GM13976 (cell line): Measurements from ENCODE around the gene CBX5.

Experiments
- DNase-seq: peaks from one replicate; pipeline ENCODE4 v3.0.0; 2012; ENCODE audit warnings: low spot score
- in situ Hi-C: fragments of 300-500 bp; cut with MboI; formaldehyde crosslinking; loops from one replicate; pipeline ENCODE4 v1.12.0; 2022; ENCODE audit warnings: low sequenced_read_pairs, mixed read lengths, inconsistent platforms; ENCODE audit not compliant: unreplicated experiment
- TF ChIP-seq, protein P1 (sequence below): IDR thresholded peaks from 2 replicates; pipeline ENCODE4 v1.5.1; 2012; ENCODE audit warnings: borderline replicate concordance, mild to moderate bottlenecking; ENCODE audit not compliant: insufficient read depth; ENCODE audit errors: extremely low read depth, missing control alignments, control extremely low read depth

The CBX5 gene

DNA sequence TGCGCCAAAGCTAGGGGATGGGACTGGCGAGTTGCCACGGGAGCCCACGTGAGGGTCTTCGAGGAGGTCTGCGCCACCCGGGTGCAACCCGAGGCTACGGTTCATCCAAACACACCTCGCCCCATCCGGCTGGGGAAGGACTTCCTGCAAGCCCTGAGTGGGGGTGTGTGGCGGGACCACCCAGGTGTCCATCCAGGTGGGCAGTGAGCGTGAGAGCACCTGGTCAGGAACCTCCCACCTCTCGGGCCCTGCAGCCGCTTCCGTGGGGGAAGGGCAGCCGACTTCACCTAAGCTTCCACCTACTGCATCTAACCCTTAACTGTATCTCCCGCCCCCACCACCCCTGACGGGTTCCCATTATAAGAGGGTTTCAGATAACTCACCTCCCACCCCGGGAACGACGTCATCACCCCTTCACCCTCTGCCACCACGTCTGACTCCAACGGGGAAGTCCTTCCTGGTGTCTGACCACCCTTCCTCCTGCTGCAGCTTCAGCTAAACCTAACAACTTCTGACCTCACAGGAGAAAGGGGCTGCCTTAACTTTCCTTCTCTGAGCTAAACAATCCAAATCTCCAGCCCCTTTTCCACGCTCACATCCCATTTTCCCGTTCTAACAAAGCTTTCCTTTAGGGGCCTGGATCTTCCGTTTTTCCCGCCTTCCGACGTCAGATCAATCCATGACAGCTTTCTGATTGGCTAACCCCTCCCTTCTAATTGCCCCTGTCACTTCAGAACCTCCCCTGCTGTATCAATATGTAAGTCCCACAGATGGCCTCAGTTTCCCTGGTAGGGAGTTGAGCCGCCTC is 63.7 kb downstream of the CBX5 start:
- in situ Hi-C loops: loop anchor here (5.0 kb wide), 1 partner anchor 156 kb away; no protein-coding TSS in a partner anchor
- peak; percentile 47 for DNase-seq
- TF ChIP-seq, protein P1, sequence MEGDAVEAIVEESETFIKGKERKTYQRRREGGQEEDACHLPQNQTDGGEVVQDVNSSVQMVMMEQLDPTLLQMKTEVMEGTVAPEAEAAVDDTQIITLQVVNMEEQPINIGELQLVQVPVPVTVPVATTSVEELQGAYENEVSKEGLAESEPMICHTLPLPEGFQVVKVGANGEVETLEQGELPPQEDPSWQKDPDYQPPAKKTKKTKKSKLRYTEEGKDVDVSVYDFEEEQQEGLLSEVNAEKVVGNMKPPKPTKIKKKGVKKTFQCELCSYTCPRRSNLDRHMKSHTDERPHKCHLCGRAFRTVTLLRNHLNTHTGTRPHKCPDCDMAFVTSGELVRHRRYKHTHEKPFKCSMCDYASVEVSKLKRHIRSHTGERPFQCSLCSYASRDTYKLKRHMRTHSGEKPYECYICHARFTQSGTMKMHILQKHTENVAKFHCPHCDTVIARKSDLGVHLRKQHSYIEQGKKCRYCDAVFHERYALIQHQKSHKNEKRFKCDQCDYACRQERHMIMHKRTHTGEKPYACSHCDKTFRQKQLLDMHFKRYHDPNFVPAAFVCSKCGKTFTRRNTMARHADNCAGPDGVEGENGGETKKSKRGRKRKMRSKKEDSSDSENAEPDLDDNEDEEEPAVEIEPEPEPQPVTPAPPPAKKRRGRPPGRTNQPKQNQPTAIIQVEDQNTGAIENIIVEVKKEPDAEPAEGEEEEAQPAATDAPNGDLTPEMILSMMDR: no peak

DNA sequence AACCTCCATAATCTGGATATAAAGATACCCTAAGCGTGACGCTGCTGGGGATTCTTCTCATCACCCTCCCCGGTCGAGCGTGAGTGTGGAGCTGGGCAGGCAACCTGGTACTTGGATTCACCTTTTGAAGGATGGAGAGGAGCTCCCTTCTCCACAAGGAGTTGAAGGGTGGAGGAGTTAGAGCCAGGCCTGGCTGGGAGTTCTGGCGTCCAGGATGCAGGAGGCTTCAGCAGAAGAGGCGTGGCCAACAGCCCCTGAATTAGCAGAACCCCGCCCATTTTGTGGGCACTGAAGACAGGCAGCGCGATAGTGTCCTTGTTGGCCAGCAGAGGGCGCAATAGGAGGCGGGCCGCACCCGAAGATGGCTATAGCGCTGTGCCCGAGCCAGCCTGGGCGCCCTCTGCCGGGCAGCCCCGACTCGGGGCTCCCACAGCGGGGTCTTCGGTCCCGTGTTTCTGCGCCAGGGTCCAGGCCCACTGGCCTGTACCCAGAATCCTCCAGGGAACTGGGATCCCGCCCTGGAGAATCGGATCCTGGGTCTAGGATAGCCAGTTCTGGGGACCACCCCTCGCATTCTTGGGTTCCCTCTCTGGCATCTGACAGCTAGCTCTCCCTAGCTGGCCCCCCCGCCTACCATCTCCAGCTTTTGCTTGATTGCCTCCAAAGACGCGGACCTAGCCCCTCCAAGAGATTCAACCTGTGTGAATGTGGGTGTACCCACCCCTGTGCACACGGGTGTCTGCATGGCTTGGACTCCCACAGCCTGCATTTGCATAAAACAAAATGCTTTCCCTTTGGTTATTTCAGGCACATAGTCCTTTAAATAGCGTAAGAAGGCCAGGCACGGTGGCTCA is 65.1 kb downstream of the CBX5 start:
- in situ Hi-C loops: loop anchor here (5.0 kb wide), 1 partner anchor 158 kb away; no protein-coding TSS in a partner anchor
- DNase-seq: peak; percentile 93
- TF ChIP-seq, protein P1: peak; percentile 99

DNA sequence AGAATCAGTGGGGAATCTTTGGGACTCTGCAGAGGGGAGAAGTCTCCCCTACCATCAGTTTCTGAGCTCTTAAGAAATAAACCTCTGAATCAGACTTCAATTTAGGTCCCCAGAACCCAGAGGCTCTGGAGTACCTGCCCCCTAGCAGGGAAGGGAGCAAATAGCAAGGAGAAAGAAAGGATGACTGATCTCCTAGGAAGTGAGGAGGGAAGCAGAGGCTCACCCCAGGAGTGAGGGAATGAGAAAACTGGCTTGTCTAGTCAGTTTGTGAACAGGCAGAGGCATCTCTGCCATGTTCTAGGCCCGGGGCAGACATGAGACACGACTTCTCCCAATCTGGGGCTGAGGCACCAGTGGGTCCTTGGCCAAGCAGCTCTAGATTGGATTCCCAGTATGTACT is 66.8 kb downstream of the CBX5 start:
- in situ Hi-C loops: no loop called here

DNA sequence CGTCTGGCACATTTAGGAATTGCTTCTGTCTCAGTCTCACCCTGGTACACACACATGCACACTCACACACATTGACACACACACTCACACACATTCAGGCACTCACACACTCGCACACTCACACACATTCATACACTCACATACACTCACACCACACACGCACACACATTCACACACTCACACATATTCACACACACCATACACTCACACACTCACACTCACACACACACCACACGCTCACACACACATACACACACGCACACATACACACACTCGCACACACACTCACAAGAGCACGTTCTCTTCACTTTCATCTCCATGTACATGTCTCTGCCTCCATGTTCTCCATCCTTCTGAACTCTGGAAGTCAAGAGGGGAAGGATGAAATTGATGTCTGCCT is 68.0 kb downstream of the CBX5 start:
- in situ Hi-C loops: no loop called here
- no peak for DNase-seq
- TF ChIP-seq, protein P1: no peak

More for the DNA sequence above, 66.8 kb downstream of the CBX5 start:
- TF ChIP-seq, protein P1: no peak
- DNase-seq: no peak

DNA sequence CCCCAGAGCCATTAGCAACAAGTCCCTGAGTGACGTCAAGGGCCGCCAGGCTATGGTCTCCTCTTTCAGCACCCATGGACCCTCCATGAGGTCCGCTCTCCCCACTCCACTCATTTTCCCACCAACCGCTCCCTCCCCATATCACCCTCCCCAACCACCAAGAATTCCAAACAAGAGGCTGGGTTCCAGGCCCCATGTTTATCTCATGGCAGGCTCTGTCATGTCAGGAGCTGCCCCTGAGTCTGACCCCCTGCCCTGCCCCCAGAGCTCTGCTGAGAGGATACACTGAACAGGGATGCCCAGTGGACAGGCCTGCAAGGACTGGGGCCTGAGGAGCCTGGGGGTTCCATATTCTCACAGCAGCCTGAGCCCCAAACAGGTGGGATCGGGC is 69.5 kb downstream of the CBX5 start:
- no peak for DNase-seq
- in situ Hi-C loops: no loop called here
- TF ChIP-seq, protein P1: no peak

DNA sequence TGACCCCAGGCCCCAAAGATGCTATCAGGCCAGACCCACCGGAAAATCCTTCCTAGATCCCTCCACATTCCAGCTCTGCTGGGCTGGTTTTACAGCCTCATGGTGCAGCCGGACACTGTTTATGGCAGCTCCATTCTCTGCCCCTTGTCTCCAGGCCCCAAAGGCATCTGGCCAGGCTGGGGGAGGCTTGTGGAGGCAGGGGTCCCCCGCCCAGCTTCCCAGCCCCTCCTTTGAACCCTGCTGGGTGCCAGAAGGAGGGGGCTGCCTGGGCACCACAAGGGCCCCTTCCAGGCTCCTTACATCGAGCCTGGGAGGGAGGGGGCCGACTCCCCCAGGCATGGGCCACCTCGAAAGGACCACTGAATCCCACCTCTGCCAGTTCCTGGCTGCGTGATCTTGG is 71.3 kb downstream of the CBX5 start:
- no peak for DNase-seq
- TF ChIP-seq, protein P1: no peak
- in situ Hi-C loops: no loop called here
